GM12878 (cell line): ENCODE results near the gene LRSAM1. TPM values are rescaled to one million over a fixed set of nuclear protein-coding genes. Genes with fewer than 3 reads are reported as not detected.
A peak's percentile ranks its signal among the peaks of the same experiment; 100 is the strongest.

Experiments used
- ATAC-seq: fragments of 200-7000 bp; cut with Tn5 transposase; 3 replicates; pipeline ENCODE4 v1.9.1; 2020; ENCODE audit warnings: mild to moderate bottlenecking, moderate library complexity
- BruUV-seq: library from RNA; stranded (reverse); fragments of 400-500 nt; replicated peaks from 2 replicates; lab custom pipeline; 2021; lab: Mats Ljungman, UMichigan
- CTCF ChIA-PET: fragments of 300-600 bp; sonication (Branson Sonifier 250); formaldehyde crosslinking; extraction: SDS; loops from one replicate; lab custom pipeline; 2021; ENCODE audit warnings: inconsistent platforms; lab: Yijun Ruan, JAX
- POLR2A ChIA-PET: fragments of 350-600 bp; formaldehyde crosslinking; extraction: SDS; loops from one replicate; lab custom pipeline; 2021; ENCODE audit warnings: inconsistent platforms; lab: Charles Lee
- RAD21 ChIA-PET: fragments of 300-600 bp; sonication (Branson Sonifier 250); formaldehyde crosslinking; loops from one replicate; lab custom pipeline; 2023; ENCODE audit warnings: antibody characterized with exemption; ENCODE audit not compliant: unreplicated experiment; lab: Charles Lee
- SMC1A ChIA-PET: fragments of 300-600 bp; sonication (Branson Sonifier 250); formaldehyde crosslinking; loops from one replicate; lab custom pipeline; 2023; ENCODE audit not compliant: unreplicated experiment, uncharacterized antibody; lab: Charles Lee
- DNase-seq: peaks from one replicate; pipeline ENCODE4 v3.0.0-alpha.2; 2011; ENCODE audit warnings: low read depth, low spot score
- FAIRE-seq: peaks from 3 replicates; lab custom pipeline; 2011; peaks lifted over from hg19 to GRCh38; lab: Jason Lieb, UNC
- H2AFZ ChIP-seq: 2 replicates; pipeline ENCODE4 v1.6.0; 2011; ENCODE audit warnings: low read depth, low read length, control low read depth; ENCODE audit not compliant: control insufficient read depth
- H3K27ac ChIP-seq: 2 replicates; pipeline ENCODE4 v1.5.1; 2011; ENCODE audit warnings: control low read depth; ENCODE audit not compliant: control insufficient read depth, insufficient read depth
- H3K27me3 ChIP-seq, 2 experiments: replicated peaks in 1 of 2; 2 replicates each; pipeline versions ENCODE4 v1.6.0 to v1.6.1; 2011; ENCODE audit warnings: low read length in 1 of 2; ENCODE audit not compliant: control insufficient read depth in 2 of 2, insufficient read depth in 2 of 2
- H3K36me3 ChIP-seq, 2 experiments: 2 replicates each; pipeline ENCODE4 v1.5.1; 2011; ENCODE audit warnings: low read length in 1 of 2; ENCODE audit not compliant: control insufficient read depth in 2 of 2, insufficient read depth in 2 of 2
- H3K4me1 ChIP-seq: 2 replicates; pipeline ENCODE4 v1.6.1; 2011; ENCODE audit warnings: mild to moderate bottlenecking, low read length, moderate library complexity, mixed read lengths; ENCODE audit not compliant: control insufficient read depth, insufficient read depth
- H3K4me2 ChIP-seq: 2 replicates; pipeline ENCODE4 v1.6.0; 2011; ENCODE audit warnings: control low read depth; ENCODE audit not compliant: control insufficient read depth, insufficient read depth
- H3K4me3 ChIP-seq: fragments of 200-600 bp; sonication (generic); 2 replicates; pipeline ENCODE4 v1.5.1; 2016
- H3K79me2 ChIP-seq: 2 replicates; pipeline ENCODE4 v1.6.0; 2011; ENCODE audit warnings: low read length; ENCODE audit not compliant: control insufficient read depth, insufficient read depth
- H3K9ac ChIP-seq: 2 replicates; pipeline ENCODE4 v1.8.0; 2011; ENCODE audit warnings: low read length, control low read depth, mixed read lengths; ENCODE audit not compliant: control insufficient read depth, insufficient read depth
- H3K9me3 ChIP-seq: replicated peaks from 3 replicates; pipeline ENCODE4 v1.5.1; 2011; ENCODE audit warnings: mild to moderate bottlenecking, low read length; ENCODE audit not compliant: control insufficient read depth, insufficient read depth
- H4K20me1 ChIP-seq: 2 replicates; pipeline ENCODE4 v1.6.0; 2011; ENCODE audit not compliant: control insufficient read depth, insufficient read depth
- E4F1 ChIP-seq: fragments of 450-650 bp; IDR thresholded peaks from 2 replicates; pipeline ENCODE4 v1.6.1; 2018; ENCODE audit warnings: borderline replicate concordance, mild to moderate bottlenecking; ENCODE audit not compliant: partially characterized antibody
- HDAC6 ChIP-seq: fragments of 200-600 bp; sonication (generic); IDR thresholded peaks from one replicate; pipeline ENCODE4 v1.8.0; 2017; ENCODE audit warnings: antibody characterized with exemption; ENCODE audit not compliant: unreplicated experiment
- HSF1 ChIP-seq: fragments of 150-350 bp; IDR thresholded peaks from 2 replicates; pipeline ENCODE4 v1.6.1; 2014; ENCODE audit warnings: mild to moderate bottlenecking, low read depth, low read length
- IKZF1 ChIP-seq: fragments of 450-650 bp; conservative IDR thresholded peaks from 2 replicates; pipeline ENCODE4 v1.6.1; 2017; ENCODE audit warnings: antibody characterized with exemption, mild to moderate bottlenecking
- IRF5 ChIP-seq: fragments of 450-650 bp; IDR thresholded peaks from 2 replicates; pipeline ENCODE4 v1.6.1; 2017; ENCODE audit warnings: borderline replicate concordance
- JUND ChIP-seq: IDR thresholded peaks from 2 replicates; pipeline ENCODE4 v1.6.1; 2012; ENCODE audit warnings: low read depth, mild to moderate bottlenecking, low read length, improper control_type of control experiment, moderate library complexity
- MLLT1 ChIP-seq: fragments of 450-650 bp; IDR thresholded peaks from 2 replicates; pipeline ENCODE4 v1.6.1; 2016; ENCODE audit warnings: mild to moderate bottlenecking
- MTA2 ChIP-seq: fragments of 450-650 bp; IDR thresholded peaks from 2 replicates; pipeline ENCODE4 v1.6.1; 2016; ENCODE audit warnings: low read depth, mild to moderate bottlenecking, moderate library complexity
- NBN ChIP-seq: fragments of 450-650 bp; IDR thresholded peaks from 2 replicates; pipeline ENCODE4 v1.6.1; 2016
- NR2F1 ChIP-seq: fragments of 450-650 bp; conservative IDR thresholded peaks from 2 replicates; pipeline ENCODE4 v1.6.1; 2017; ENCODE audit warnings: mild to moderate bottlenecking
- SMAD1 ChIP-seq: fragments of 450-650 bp; IDR thresholded peaks from 2 replicates; pipeline ENCODE4 v1.6.1; 2018; ENCODE audit warnings: mild to moderate bottlenecking, low read depth; ENCODE audit not compliant: partially characterized antibody
- SMC3 ChIP-seq: IDR thresholded peaks from 2 replicates; pipeline ENCODE4 v1.6.1; 2011; ENCODE audit warnings: low read length, improper control_type of control experiment, borderline replicate concordance
- TCF3 ChIP-seq: IDR thresholded peaks from 2 replicates; pipeline ENCODE4 v1.6.1; 2012; ENCODE audit warnings: low read depth, mild to moderate bottlenecking, low read length, borderline replicate concordance; ENCODE audit not compliant: insufficient read depth
- YY1 ChIP-seq: IDR thresholded peaks from 2 replicates; pipeline ENCODE4 v1.6.1; 2011; ENCODE audit warnings: low read depth, mild to moderate bottlenecking, low read length
- ZBED1 ChIP-seq: IDR thresholded peaks from 2 replicates; pipeline ENCODE4 v1.6.1; 2016; ENCODE audit warnings: borderline replicate concordance
- ZNF384 ChIP-seq: IDR thresholded peaks from 2 replicates; pipeline ENCODE4 v1.6.1; 2012; ENCODE audit warnings: low read depth, mild to moderate bottlenecking, low read length, improper control_type of control experiment, borderline replicate concordance
- WGBS: methylation state at CpG from one replicate; pipeline ENCODE4 v1.1.6; 2016; ENCODE audit warnings: low lambda C conversion rate; ENCODE audit not compliant: insufficient replicate concordance, insufficient coverage; ENCODE audit errors: missing lambda C conversion rate; 5-methylcytosine and 5-hydroxymethylcytosine counted together
- in situ Hi-C: fragments of 300-500 bp; cut with MboI; formaldehyde crosslinking; loops from 9 replicates; pipeline ENCODE4 v1.14.3; 2018; ENCODE audit warnings: mixed read lengths
- intact Hi-C: fragments of 100-400 bp; cut with micrococcal nuclease; formaldehyde crosslinking; loops from one replicate; pipeline ENCODE4 v1.14.2; 2022; ENCODE audit not compliant: unreplicated experiment
- polyA plus RNA-seq, 11 experiments: library from polyadenylated mRNA; depleted of rRNA in 4 of 11; unstranded in 6 of 11; stranded (reverse) in 5 of 11; fragments of >200 nt; fragmentation: Nextera tagmentation in 4 of 11; fragmentation: Illumina TruSeq in 1 of 11; extraction: Ambion mirVana in 4 of 11; extraction: Trizol in 1 of 11; gene quantifications; 1 replicate in 1 of 11; 2 replicates in 10 of 11; pipeline versions ENCODE4 v1.2.1 to v1.2.3, GENCODE V29; 2011 to 2016; ENCODE audit warnings: inconsistent platforms in 2 of 11, missing spikeins in 2 of 11, low read depth in 1 of 11
- total RNA-seq, 4 experiments: library from RNA; depleted of rRNA in 3 of 4; stranded (reverse); fragments of >200 nt in 3 of 4; fragmentation: Illumina TruSeq in 1 of 4; extraction: Trizol in 1 of 4; gene quantifications; 2 replicates each; pipeline versions ENCODE4 v1.2.1 to v1.2.3, GENCODE V29; 2013 to 2021

The LRSAM1 gene
- total and polyA plus RNA-seq, 10 of the 15 experiments (the other 5 are each of a cell fraction or from before 2014, with no cell fraction given): 0.14 to 23.4 (median 11.7) TPM

GRCh38 chr9:127545196-127546124 lies 94.2 kb downstream of the LRSAM1 start:
- no TSS peak for BruUV-seq
- no peak for FAIRE-seq
- no peak for TF ChIP-seq IRF5
- peak; percentile 25; the same call in 1 of the 2 replicates for TF ChIP-seq IKZF1
- TF ChIP-seq SMC3: no peak
- TF ChIP-seq MLLT1: 0 out of 2 replicates have a peak, but pooled peaks have one; percentile 44
- no peak for TF ChIP-seq TCF3
- peak; percentile 57; the same call in 1 of the 2 replicates for TF ChIP-seq NBN
- no peak for TF ChIP-seq ZNF384
- no peak for TF ChIP-seq E4F1
- no peak for TF ChIP-seq ZBED1
- TF ChIP-seq SMAD1: no peak
- TF ChIP-seq HDAC6: no peak
- no peak for TF ChIP-seq HSF1
- no peak for TF ChIP-seq JUND
- no peak for TF ChIP-seq YY1
- peak; percentile 31; the same call in 1 of the 2 replicates for TF ChIP-seq MTA2
- peak; percentile 58 for TF ChIP-seq NR2F1

More at GRCh38 chr9:127545196-127546124, 94.2 kb downstream of the LRSAM1 start:
- no peaks in the 10 kb centered on the region for H3K79me2 ChIP-seq
- H3K4me1 ChIP-seq: no peaks in the 10 kb centered on the region
- peak; percentile 93 for ATAC-seq
- H3K9ac ChIP-seq: no peak overlapping the region
- no peak overlapping the region for H3K4me3 ChIP-seq
- WGBS: 27% methylated on average over 24 of the region's 25 CpGs
- no peaks in the 10 kb centered on the region; a peak in 1 of 4 replicates for H3K27me3 ChIP-seq
- DNase-seq: no peak
- POLR2A ChIA-PET: interaction anchor here (0.6 to 1.3 kb wide), 4 partner anchors 22 to 474 kb away, joined by 3 to 6 read pairs (median 3); partner anchors contain the start of gene ST6GALNAC4
- no peaks in the 10 kb centered on the region for H3K9me3 ChIP-seq
- in situ Hi-C loops (no loop called here), intact Hi-C loops (no loop called here)
- H3K4me2 ChIP-seq: no peak overlapping the region
- H4K20me1 ChIP-seq: no peaks in the 10 kb centered on the region
- H3K36me3 ChIP-seq: no peaks in the 10 kb centered on the region
- SMC1A ChIA-PET: interaction anchor here (1.4 kb wide), 1 partner anchor 43 kb away, joined by 4 read pairs; no protein-coding TSS in a partner anchor
- no peak overlapping the region for H3K27ac ChIP-seq
- CTCF ChIA-PET: interaction anchor here (1.5 kb wide), 1 partner anchor 41 kb away, joined by 4 read pairs; no protein-coding TSS in a partner anchor
- H2AFZ ChIP-seq: no peak overlapping the region
- RAD21 ChIA-PET: interaction anchor here (0.9 to 1.1 kb wide), 3 partner anchors 13 to 148 kb away, joined by 3 read pairs; partner anchors contain the start of gene SLC2A8
